ENCODE results near the gene CNR1.

Gene CNR1

DNA sequence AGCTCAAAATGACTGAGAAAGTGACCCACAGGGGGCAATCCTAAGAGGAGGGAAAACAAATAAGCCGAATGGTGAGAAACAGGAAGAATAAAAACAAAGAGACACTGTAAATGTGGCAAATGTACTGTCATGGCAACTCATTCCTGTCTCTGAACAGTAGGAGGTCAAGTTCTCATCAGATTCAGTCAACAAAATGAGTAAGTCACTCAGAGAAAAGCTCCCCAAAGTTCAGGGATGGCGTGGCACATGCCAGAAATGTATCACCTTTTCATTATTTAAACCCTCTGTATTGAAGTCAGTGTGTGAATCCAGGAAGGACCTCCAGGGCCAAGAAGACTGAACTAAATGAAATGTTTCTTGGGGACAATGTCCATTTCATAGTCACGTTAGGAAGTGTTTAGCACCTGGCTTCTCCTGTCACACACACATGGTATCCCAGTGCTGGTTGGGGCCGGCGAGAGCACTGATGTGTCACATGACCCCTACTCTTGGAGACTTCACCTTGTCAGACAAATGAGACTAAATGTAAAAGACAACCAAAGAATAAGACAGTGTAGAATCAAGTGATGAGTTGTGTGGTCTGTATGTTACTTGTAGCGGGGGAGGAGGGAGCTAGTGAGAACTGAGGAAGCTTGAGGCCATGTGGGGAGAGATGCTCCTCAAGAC is 20.7 kb downstream of the CNR1 start:
- TF ChIP-seq, protein P1, sequence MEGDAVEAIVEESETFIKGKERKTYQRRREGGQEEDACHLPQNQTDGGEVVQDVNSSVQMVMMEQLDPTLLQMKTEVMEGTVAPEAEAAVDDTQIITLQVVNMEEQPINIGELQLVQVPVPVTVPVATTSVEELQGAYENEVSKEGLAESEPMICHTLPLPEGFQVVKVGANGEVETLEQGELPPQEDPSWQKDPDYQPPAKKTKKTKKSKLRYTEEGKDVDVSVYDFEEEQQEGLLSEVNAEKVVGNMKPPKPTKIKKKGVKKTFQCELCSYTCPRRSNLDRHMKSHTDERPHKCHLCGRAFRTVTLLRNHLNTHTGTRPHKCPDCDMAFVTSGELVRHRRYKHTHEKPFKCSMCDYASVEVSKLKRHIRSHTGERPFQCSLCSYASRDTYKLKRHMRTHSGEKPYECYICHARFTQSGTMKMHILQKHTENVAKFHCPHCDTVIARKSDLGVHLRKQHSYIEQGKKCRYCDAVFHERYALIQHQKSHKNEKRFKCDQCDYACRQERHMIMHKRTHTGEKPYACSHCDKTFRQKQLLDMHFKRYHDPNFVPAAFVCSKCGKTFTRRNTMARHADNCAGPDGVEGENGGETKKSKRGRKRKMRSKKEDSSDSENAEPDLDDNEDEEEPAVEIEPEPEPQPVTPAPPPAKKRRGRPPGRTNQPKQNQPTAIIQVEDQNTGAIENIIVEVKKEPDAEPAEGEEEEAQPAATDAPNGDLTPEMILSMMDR (IDR thresholded peaks at IDR 0.05; ENCODE audit: control insufficient read depth, insufficient read depth, low read depth, low read length, missing control alignments), result no peak
- no peak overlapping the region for H3K4me3 ChIP-seq (ENCODE audit: control insufficient read depth, low read depth, low read length)
- DNase-seq (ENCODE audit: low read depth), result no peak

DNA sequence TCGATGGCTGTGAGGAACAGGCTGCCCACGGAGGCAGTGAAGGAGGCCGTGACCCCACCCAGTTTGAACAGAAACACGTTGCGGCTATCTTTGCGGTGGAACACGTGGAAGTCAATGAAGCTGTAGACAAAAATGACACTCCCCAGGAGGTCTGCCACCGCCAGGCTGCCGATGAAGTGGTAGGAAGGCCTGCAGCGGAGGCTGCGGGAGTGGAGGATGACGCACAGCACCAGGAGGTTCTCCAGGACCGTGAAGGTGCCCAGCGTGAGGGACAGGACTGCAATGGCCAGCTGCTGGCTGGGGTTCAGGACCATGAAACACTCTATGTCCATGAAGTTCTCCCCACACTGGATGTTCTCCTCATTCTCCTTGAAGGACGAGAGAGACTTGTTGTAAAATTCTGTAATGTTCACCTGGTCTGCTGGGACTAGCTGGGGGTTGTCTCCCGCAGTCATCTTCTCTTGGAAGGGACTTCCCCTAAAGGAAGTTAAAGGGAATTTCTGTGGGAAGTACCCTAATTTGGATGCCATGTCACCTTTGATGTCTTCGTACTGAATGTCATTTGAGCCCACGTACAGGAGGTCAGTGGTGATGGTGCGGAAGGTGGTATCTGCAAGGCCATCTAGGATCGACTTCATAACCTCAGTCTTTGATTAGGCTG is 21.4 kb downstream of the CNR1 start:
- no peak for DNase-seq (ENCODE audit: low read depth)
- no peak overlapping the region for H3K4me3 ChIP-seq (ENCODE audit: control insufficient read depth, low read depth, low read length)
- TF ChIP-seq, protein P1 (IDR thresholded peaks at IDR 0.05; ENCODE audit: control insufficient read depth, insufficient read depth, low read depth, low read length, missing control alignments), result no peak

DNA sequence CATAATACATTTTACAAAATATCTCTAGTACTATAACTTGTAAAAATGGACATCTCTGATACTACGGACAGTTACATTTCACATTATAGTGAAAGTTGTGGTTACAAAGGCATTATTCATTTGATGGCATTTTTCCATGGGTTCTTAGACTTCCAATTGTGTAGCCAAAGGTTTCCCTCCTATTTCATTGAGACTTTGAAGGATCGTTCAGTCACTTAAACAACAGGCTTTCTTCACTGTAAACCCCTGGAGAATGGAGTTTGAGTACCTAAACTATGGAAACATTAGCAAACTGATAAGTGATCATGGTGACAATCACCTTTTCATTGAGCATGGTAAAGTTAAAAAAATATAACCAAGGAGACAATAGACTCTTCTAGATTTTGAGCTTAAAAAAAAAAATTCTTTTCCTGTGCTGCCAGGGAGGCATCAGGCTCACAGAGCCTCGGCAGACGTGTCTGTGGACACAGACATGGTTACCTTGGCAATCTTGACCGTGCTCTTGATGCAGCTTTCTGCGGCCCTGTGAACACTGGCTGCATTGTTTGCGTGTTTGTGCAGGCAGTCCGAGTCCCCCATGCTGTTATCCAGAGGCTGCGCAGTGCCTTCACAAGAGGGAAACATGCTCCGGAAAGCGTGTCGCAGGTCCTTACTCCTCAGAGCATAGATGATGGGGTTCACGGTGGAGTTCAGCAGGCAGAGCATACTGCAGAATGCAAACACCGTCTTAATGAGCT is 22.6 kb downstream of the CNR1 start:
- no peak for DNase-seq (ENCODE audit: low read depth)
- TF ChIP-seq, protein P1 (IDR thresholded peaks at IDR 0.05; ENCODE audit: control insufficient read depth, insufficient read depth, low read depth, low read length, missing control alignments), result no peak
- no peak overlapping the region for H3K4me3 ChIP-seq (ENCODE audit: control insufficient read depth, low read depth, low read length)

DNA sequence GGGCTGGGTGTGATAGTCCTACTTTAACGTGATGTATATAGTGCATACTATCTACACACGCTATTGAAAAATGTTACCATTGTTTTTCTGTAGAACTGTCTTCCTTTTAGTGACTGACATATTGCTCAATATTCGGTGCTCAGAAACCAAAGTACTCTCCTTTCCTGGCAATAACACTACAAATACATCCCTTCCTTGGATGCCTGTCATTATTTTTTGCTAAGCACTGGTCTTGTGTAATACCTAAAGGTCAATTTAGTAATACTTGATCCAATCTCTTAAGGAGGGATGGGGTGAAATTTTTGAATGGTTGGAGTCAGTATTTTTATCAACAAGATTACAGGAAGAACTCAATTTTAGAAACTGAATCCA is 23.9 kb downstream of the CNR1 start:
- TF ChIP-seq, protein P1 (IDR thresholded peaks at IDR 0.05; ENCODE audit: control insufficient read depth, insufficient read depth, low read depth, low read length, missing control alignments), result no peak
- no peak overlapping the region for H3K4me3 ChIP-seq (ENCODE audit: control insufficient read depth, low read depth, low read length)
- DNase-seq (ENCODE audit: low read depth), result no peak

DNA sequence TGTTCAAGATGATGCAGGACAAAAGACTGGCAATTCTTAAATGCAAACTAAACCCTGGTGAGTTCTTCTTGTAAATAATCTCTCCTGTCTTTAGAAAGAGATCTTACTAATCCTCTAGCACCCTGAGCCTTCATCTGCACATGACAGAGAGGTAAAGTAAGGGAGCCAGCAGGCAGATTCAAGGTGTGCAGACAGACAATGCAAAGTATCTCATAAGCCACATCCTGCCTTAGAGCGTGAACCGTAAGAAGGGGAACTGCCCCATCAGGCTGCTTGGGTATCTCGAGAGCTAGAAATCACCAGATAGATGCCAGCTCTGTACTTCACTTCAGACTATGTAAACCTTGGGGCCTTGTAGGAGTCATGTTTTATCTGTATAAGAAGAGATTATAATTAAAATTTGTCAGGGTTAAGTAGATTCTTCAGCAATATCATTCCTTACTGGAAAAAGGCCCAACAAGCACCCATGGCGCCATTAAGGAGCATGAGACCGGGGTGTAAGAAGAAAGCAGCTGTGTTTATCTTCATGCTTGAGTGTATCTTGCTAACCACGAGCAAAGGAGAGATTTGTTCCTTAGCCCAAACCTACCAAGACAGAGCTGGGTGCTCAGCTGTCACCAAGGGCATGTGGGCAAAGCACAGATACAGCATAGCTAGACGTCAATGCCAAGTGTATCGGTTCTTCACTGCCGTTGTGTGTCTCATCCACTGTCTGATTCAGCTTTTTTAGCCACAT is 24.4 kb downstream of the CNR1 start:
- TF ChIP-seq, protein P1 (IDR thresholded peaks at IDR 0.05; ENCODE audit: control insufficient read depth, insufficient read depth, low read depth, low read length, missing control alignments), result no peak
- no peak for DNase-seq (ENCODE audit: low read depth)
- H3K4me3 ChIP-seq (ENCODE audit: control insufficient read depth, low read depth, low read length), result no peak overlapping the region

DNA sequence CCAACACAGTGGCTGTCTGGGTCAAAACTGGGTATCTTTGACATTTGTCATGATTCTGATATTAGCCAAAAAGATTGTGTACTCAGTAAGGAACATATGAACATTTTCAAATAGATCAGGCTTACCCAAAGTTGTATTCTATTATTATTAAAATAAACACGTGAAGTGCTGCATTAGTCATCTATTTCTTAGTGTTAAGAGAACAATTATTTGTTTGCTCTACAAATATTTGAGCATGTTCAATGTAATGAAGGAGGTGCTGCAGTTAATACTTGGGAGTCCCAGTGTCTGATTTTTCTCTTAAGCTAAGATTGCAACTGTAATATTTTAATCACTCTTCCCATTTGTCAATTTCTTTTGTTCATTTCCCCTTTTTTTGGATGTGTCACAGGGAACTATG is 28.2 kb downstream of the CNR1 start:
- no peak overlapping the region for H3K4me3 ChIP-seq (ENCODE audit: control insufficient read depth, low read depth, low read length)
- DNase-seq (ENCODE audit: low read depth), result no peak
- TF ChIP-seq, protein P1 (IDR thresholded peaks at IDR 0.05; ENCODE audit: control insufficient read depth, insufficient read depth, low read depth, low read length, missing control alignments), result no peak

All from AG09309 (cell line).